ENCODE measurements around the gene ERICH4. TPM values are rescaled to one million over a fixed set of nuclear protein-coding genes. Genes with fewer than 3 reads are reported as not detected.

The ERICH4 gene
- total and polyA plus RNA-seq, 2 experiments from 2014 or later = not detected

- H3K4me1 ChIP-seq (ENCODE audit: insufficient read depth) = peaks cover 5% of the 10 kb centered on the region; the same call in 1 of the 2 replicates
- H3F3A ChIP-seq (replicated peaks; ENCODE audit: low read depth) = no peaks in the 10 kb centered on the region
- TF ChIP-seq EZH2phosphoT487 (IDR thresholded peaks at IDR 0.05; ENCODE audit: unreplicated experiment) (no peak), ZNF462 (CRISPR knock-in tag; IDR thresholded peaks at IDR 0.05) (no peak), STAT1 (IDR thresholded peaks at IDR 0.05; ENCODE audit: unreplicated experiment) (no peak), EZH2 (IDR thresholded peaks at IDR 0.05; ENCODE audit: low read depth, unreplicated experiment) (no peak), CREB1 (CRISPR knock-in tag; IDR thresholded peaks at IDR 0.05; ENCODE audit: low read depth) (no peak), NANOG (IDR thresholded peaks at IDR 0.05; ENCODE audit: borderline replicate concordance) (no peak), REST (IDR thresholded peaks at IDR 0.05; ENCODE audit: unreplicated experiment) (no peak), ETS1 (IDR thresholded peaks at IDR 0.05) (no peak), POLR2AphosphoS5 (IDR thresholded peaks at IDR 0.05; ENCODE audit: low read depth) (no peak), ZNF331 (CRISPR knock-in tag; IDR thresholded peaks at IDR 0.05; ENCODE audit: low read depth) (no peak), CTCF (conservative IDR thresholded peaks at IDR 0.05; ENCODE audit: low read depth in 2 of 2) (no peak), ZNF114 (CRISPR knock-in tag; IDR thresholded peaks at IDR 0.05) (no peak)
- no peak overlapping the region for H3K27ac ChIP-seq (ENCODE audit: low read depth)
- no peak overlapping the region for H3K27ac Mint-ChIP-seq
- H3K4me1 Mint-ChIP-seq = peaks cover 10% of the 10 kb centered on the region
- no peak overlapping the region for H2AFZ ChIP-seq
- no peaks in the 10 kb centered on the region for H3K27me3 ChIP-seq (ENCODE audit: insufficient read depth)
- no peaks in the 10 kb centered on the region for H3K36me3 ChIP-seq (ENCODE audit: insufficient read depth)
- no peak overlapping the region for H3K4me3 Mint-ChIP-seq
- no peak overlapping the region for H3K4me3 ChIP-seq
- DNase-seq (ENCODE audit: low spot score) = no peak
- H3K4me2 ChIP-seq = no peak overlapping the region
- no peak for ATAC-seq
- H3K9me2 ChIP-seq (ENCODE audit: insufficient read depth) = no peaks in the 10 kb centered on the region
- peaks cover 20% of the 10 kb centered on the region for H3K79me2 ChIP-seq (replicated peaks; ENCODE audit: insufficient read depth)
- no peaks in the 10 kb centered on the region for H3K9me3 Mint-ChIP-seq
- H4K20me1 ChIP-seq (replicated peaks; ENCODE audit: insufficient read depth) = peaks cover 3% of the 10 kb centered on the region
- H3K27me3 Mint-ChIP-seq (ENCODE audit: insufficient read depth, low read depth, poor library complexity) = peaks cover 5% of the 10 kb centered on the region
- peaks cover 3% of the 10 kb centered on the region for H3K36me3 Mint-ChIP-seq (ENCODE audit: low read depth)
These were observed 41.5 kb upstream of the ERICH4 start for GRCh38 chr19:41401483-41401882.

Measured in GM23338 (cell line).